NCI-H146 treated with DMSO at 0.1 percent for 48 hours (cell line): ENCODE data around the gene FASN.
"Not testable (repeated sequence)": the region's sequence is repeated elsewhere in the genome, so short reads cannot be mapped to it uniquely, and the experiment has no call there.

Experiments
- DNase-seq: peaks from one replicate; lab custom pipeline; 2025; ENCODE audit not compliant: unreplicated experiment; lab: John Stamatoyannopoulos, UW

Gene FASN

DNA sequence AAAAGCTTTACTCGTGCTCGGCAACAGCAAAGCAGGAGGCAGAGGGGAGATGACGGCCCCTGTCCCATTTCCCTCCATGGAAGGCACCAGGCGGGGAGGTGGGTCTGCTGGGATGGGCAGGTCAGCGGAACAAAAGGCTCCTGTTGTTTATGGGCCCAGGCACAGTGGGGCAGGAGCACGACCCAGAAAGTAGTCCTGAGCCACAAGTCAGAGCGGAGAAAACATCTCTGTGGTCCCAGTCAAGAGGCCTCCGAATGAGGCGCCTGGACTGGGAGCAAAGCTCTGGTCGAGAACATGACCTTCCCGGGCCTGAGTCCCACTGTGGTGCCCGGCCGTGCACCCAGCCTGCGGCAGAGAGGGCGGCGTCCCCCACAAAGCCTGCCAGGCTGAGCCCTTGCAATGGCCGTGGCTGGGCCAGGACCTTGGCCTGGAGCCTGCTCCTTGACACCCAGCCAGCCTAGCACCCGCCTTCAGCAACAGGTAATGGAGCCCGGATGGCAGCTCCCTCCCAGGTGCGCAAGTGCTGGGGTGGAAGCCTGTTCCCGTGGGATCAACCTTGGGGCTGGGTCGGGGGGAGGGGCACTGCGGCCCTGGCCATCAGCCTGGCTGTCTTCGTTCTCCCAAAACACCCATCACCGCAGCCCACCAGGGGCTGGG lies 50.0 kb downstream of the FASN start:
- no peak for DNase-seq

DNA sequence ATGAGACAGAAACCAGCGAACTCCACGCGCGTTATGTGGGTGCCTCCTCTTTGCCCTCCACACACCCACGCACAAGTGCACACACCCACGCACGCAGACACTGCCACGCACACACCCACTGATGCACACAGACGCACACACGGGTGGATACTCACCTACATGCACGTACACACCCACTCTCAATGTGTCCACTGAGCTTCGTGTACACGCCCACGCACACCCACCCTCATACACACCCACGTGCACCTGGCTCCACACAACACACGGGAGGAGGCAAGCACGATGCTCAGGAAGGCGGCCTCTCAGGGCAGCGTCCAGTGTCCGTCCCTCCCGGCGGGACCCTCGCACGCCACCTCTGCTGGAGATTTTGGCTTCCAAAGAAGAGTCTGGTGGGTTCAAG lies 50.7 kb downstream of the FASN start:
- DNase-seq: no peak

DNA sequence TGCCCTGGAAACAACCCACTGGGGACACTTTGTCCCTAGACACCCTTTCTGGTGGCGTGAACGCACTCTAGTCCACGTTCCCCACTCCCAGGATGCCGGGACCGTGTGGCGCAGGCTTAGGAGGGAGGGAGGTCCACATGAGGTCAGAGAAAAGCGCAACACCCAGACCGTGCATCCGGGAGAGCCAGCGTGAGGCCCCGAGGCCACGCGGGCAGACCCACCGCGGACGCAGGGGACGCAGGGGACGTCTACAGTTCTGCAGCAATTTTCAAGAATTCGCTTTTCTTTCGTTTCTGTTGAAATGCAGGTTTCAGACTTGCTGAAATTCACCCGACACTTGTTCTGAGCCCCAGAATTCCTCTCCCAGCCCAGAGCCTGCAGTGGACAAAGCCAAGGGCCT lies 51.1 kb downstream of the FASN start:
- no peak for DNase-seq

DNA sequence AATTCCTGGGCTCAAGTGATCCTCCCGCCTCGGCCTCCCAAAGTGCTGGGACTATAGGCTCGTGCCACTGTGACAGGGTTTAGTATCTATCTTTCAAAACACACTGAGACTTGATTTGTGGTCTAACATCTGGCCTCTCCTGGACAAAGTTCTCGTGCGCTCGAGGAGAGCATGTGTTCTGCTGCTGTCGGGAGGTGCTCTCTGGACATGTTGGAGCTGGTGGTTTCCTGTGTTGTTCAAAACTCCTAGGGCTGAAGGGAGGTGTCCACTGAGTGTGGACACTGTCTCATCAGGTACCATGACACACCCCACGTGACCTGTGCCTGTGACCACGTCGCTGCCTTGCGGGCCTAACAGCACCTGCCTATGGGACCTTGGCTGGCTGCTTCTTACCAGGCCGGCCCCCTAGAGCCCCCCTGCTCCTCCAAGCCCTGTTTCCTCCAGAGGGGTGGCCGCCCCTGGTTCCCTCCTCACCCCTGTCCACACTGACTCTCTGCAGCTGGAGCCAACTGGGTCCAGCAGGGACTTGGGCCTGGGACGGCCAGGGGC lies 52.0 kb downstream of the FASN start:
- DNase-seq: no peak

DNA sequence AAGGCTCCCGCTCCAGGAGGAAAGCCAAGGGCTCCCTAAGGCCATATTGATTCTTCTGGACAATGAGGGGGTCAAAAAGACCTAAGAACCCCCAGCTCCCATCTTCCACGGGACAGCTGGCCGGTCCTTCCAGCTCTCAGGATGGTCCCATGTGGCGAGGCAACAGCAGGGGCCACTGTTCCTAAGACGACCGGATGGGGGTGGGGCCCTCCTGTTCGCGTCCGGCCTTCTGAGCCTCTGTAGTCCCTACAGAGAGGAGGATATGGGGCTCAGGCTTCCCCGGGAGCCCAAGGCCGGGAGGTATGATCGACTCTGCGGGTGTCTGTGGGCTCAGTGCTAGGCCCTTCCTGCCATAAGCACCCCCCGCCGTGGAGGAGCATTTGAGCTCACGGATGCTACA lies 54.5 kb downstream of the FASN start:
- DNase-seq: no peak

DNA sequence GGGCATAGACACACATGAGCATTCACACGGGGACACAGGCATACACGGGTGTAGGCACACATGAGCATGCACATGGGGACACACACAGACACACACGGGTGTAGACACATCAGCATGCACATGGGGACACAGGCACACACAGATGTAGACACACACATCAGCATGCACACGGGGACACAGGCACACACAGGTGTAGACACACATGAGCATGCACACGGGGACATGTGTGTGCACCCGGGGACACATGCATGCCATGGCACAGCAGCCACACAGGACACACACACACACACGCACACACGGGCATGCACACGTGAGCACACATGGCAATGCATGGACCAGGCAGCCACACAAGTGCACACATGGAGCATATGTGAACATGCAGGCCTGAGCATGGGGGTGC lies 55.4 kb downstream of the FASN start:
- no peak for DNase-seq

DNA sequence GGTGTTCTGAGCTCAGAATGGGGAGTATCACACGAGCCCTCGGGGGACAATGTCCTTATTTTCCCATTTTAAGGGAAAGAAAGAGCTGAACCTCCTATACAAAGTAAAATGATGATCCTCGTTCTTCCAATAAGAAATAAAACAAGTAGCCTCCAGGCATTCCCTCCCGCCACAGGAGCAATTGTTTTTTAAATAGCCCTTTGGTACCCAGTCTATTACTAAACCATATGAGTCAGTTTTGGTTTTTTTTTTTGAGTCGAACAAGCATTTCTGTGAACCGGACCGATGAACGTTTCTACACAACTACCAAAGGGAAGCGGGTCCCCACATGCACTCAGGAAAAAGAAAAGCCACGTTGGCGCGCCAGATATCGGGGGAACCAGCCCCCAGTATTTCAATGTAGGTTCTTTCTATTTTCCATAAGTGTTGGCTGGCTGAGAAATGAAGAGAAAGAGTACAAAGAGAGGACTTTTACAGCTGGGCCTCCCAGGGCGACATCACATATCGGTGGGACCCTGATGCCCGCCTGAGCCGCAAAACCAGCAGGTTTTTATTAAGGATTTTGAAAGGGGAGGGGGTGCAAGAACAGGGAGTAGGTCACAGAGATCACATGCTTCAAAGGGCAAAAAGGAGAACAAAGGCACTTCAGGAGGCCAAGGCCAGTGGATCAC lies 56.8 kb downstream of the FASN start:
- DNase-seq: no peak

DNA sequence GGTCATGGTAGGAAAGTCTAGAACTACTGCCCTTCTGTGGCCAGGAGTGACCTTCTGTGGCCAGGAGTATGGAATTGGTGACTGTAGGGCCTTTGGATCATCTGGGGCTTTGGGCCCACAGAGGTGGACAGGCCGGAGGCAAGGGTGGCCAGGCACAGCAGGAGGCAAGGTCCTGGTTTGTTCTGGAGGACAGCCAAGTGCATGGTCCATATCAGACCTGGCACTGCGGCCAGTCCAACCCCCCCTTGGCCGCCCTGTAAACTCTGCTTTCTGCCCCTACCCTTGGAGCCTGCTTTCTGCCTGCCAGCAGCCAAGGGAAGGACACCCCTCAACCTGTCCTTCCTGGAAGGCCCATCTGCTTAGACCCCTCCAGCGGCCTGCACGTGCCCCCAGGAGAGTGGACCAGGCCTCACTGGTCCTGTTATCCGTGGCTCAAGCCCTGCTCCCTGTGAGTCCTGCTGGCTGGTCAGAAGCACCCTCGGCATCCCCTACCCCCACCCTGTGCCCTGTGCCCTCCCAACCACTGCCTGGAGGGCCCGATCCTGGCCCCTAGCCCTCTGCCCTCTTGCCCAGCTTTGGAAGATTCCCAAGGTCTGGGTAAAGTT lies 58.2 kb downstream of the FASN start:
- no peak for DNase-seq

DNA sequence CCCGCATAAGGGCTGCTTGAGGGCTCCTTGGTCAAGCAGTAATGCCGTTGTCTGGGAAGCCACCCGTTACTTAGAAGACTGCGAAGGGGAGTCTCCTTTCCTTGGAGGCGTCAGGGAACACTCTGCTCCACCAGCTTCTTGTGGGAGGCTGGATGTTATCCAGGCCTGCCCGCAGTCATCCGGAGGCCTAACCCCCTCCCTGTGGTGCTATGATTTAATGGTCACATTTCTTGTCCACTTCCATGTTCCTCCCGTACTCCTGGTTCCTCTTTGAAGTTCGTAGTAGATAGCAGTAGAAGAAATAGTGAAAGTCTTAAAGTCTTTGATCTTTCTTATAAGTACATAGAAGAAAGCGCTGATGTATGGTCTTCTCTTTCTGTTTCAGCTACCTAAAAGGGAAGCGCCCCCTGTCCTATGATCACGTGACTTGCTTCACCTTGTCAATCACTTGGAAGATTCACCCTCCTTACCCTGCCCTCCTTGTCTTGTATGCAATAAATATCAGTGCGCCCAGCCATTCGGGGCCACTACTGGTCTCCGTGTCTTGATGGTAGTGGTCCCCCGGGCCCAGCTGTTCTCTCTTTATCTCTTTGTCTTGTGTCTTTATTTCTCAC lies 59.1 kb downstream of the FASN start:
- DNase-seq: not testable (repeated sequence)

DNA sequence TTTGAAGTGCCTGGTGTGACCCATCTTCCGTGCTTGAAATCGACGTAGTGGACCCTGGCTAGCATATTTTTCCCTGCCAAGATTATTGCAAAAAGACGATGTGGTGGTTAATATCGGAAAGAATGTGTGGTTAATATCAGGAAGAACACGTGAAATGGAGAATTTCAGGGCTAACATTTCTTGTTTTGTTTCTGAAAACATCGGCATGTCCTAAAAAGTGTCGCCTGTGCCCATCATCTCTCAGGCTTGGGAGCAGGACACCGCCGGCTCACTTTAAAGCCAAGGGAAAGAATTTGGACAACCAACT lies 60.2 kb downstream of the FASN start:
- DNase-seq: no peak

DNA sequence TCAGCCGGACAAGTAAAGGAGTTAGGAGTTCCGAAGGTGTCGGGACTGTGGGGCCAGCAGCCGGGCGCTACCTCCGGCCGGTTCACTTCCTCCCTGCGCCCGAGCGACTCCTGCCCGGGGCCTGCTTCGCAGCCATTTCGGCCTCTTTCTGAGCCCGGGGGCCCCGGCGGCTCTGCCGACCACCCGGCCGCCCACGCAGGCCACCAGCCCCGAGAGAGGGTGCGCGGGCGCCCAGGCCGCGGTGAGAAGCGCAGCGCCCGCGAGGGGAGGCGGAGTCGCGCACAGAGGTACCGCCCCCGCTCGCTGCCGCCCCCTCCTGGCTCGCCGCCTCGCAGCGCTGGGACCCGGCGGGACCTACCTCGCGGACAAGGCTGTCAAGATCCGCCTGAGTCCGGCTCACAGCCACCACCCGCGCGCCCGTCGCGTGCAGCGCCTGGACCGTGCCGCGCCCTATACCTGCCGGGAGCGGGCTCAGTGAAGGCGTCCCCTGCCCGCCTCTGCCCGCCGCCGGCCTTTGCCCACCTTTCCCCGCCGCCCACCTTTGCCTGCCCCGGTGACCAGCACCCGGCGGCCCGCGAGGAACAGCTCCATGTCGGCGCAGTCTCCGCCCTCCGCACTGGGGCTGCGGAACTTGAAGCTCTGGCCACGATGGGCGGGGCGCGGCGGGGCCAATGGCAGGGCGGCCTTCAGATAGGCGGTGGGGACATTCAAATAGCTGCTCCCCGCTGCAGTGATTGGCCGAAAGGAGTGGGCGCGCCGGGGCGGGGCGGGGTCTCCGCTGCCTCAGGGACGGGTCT lies 60.7 kb downstream of the FASN start, which contains the start of gene DCXR:
DCXR (minus strand) TSS at position 606 of the 797 bp plus-strand sequence; CDS start at position 591, 15 bp downstream.
- DNase-seq: peak; percentile 88

DNA sequence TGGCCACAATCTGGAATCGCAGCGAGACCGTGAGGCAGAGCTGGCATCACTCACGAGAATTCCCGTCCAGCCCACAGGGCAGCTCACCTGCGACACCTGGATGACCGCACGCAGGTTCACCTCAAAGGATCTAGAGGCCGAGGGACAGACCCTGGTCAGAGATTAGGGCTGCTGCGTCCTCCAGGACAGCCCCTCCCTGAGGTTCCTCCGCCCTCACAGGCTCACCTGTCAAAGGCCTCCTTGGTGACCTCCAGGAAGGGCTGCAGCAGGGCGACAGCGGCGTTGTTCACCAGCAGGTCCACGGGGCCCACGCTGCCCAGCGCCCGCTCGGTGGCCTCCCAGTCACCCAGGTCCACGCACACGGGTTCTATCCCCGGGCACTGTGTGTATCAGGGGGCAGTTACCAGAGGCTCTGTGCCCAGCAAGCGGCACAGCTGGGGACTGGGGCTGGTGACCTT lies 61.4 kb downstream of the FASN start:
- DNase-seq: no peak

DNA sequence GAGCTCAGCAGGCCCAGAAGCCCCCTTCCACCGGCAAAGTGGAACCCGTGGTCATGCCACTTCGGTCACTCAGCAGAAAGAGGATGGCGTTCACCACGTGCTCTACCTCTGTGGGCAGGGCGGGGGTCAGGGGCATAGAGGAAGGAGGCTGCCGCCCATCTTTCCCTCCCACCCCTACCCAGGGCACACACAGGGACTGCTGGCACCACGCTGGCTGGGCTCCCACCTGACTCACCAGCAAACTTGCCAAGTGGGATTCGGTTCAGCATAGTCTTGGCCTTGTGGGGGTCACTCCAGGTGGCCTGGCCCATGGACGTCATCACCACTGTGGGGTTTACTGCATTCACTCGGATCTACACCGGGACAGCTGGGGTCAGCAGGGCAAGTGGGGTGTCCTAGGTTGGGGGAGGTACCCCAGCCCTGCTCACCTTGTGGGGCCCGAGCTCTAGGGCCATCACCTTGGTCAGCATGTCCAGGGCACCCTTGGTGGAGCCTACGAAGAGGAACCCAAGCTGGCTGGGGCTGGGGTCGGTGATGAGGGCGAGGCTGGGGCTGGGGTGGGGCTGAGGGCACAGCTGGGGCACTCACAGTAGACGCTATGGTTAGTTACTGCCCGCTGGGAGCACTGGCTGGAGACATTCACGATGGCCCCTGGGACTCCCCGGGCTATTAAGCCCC lies 61.9 kb downstream of the FASN start:
- DNase-seq: no peak

DNA sequence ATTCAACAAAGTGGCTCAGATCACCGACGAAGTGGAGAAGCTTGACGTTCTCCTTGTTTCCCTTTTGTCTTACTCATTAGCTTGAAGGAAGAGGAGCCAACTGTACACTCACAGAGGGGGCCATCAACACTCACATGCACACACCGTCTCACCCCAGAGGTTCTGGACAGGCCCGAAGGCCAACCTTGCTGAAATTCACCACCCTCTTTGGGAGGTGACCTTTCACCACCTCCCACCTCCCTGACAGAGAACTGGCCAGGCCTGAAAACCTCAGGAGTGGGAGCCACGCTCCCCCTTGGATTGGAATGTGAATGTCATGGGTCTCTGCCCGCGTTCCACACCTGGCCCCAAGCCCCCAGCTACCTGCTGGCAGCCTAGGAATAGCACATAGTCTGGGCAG lies 62.5 kb downstream of the FASN start:
- no peak for DNase-seq

DNA sequence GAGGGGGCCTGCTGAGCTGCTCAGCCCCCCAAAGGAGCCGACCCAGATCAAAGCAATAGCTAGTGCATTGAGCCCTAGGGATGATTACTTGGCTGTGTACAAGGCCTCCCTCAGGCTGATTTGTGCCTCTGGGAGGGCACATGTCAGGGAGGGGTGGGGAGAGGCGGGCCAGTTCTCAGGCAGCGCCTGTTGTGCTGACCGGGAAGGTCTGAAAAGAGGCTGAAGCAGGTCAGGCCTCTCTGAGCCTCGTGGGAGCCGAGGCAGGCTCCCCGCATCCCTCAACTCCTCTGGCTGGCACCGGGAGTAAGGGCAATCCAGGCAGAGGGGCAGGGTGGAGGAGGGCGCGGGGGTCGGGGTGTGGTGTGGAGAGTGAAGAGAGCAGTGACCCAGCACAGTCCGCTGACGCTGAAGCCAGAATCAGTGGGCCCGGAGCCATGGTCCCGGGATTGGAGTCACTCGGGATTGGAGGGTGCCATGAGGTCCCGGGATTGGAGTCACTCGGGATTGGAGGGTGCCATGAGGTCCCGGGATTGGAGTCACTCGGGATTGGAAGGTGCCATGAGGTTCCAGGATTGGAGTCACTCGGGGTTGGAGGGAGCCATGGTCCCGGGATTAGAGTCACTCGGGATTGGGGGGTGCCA lies 63.5 kb downstream of the FASN start:
- DNase-seq: no peak

DNA sequence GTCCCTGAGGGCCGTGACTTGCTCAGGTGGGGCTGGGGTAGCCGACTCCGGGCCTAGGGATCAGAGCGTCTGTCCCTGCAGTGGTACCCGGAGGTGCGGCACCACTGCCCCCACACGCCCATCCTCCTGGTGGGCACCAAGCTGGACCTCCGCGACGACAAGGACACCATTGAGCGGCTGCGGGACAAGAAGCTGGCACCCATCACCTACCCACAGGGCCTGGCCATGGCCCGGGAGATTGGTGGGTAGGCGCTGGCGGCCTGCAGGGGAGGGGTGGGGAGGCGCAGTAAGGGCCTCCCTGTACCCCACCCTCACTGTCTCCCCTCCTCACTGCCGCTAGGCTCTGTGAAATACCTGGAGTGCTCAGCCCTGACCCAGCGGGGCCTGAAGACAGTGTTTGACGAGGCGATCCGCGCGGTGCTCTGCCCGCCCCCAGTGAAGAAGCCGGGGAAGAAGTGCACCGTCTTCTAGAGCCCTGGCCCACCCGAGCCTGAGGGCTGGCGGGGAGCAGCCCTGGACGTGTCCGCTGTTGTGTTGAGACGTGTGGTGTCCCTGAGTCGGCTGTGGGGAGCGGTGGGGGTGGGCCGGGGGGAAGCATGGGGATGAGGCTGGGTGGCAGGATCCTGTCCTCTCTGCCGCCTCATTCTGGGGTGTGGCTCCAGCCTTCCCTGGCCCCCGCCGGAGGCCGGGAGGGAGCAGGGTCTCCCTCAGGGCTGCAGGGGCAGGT lies 64.5 kb downstream of the FASN start:
- DNase-seq: no peak

DNA sequence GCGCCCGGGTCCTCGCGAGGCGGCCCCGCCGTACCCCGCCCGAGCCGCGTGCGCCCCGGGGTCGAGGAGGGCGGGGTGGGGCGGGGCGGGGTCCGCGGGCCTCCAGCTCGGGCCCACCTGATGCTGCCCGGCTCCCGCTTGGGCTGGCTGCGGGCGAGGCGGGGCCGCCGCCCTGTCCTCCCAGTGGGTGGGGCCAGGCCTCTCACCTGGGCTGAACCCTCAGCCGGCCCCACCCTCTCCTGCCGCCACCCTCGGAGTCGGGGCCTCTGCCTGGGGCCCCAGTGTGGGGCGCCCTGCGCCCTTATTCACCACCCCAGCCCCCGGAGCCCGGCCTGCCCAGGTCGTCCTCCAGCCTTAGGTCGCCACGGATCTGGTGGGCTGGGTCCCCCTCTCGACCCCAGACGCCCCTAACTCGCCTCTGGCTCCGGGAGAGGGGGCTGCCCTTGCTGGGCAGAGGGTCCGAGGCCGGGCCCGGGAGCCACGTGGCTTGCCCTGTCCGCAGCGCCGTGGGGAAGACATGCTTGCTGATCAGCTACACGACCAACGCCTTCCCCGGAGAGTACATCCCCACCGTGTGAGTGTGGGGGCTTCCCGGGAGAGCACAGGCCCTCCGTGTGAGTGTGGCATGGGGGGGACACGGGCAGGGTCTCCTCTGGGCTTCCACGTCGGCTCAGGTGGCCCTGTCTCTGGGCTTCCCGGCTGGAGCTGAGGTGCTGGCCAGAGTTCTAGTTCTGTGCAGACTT lies 66.0 kb downstream of the FASN start:
- peak; percentile 23 for DNase-seq

DNA sequence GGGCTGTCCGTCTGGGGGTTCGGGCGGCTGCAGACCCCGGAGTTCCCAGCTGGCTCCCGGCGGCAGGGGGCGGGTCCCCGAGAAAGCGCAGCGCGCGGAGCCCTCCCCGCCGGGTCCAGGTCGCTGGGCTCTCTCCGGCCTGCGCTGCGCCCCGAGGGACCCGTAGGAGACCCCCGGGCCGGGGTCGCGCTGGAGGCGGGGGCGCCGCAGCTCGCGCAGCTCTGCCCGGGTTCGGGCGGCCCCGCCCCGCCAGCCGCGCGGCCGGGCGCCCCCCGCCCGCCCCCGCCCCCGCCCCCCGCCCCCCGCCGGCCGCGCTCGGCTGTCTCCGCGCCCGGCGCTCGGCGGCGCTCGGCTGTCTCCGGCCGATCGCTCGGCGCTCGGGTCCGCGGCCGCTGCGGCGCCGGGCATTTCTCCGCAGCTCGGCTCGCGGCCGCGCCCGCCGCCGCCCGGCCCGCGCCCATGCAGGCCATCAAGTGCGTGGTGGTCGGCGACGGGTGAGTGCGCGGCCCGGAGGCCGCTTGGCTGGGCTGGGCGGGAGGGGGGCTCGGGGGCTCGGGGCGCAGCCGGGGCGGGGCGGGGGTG lies 66.6 kb downstream of the FASN start, which contains the start of gene RAC3:
RAC3 (plus strand) TSS at position 376 of the 582 bp plus-strand sequence; CDS start at position 460, 84 bp downstream.
- no peak for DNase-seq
